HG03097 (cell line): ENCODE results near the gene DLGAP1.

ENCODE experiments used
- ATAC-seq: cut with Tn5 transposase; IDR thresholded peaks from one replicate; pipeline ENCODE4 v1.9.1; 2021; ENCODE audit not compliant: unreplicated experiment, low FRiP score

Gene DLGAP1

GRCh38 chr18:3839581-3839981 is 615.5 kb downstream of the DLGAP1 start:
- ATAC-seq: no peak

DNA sequence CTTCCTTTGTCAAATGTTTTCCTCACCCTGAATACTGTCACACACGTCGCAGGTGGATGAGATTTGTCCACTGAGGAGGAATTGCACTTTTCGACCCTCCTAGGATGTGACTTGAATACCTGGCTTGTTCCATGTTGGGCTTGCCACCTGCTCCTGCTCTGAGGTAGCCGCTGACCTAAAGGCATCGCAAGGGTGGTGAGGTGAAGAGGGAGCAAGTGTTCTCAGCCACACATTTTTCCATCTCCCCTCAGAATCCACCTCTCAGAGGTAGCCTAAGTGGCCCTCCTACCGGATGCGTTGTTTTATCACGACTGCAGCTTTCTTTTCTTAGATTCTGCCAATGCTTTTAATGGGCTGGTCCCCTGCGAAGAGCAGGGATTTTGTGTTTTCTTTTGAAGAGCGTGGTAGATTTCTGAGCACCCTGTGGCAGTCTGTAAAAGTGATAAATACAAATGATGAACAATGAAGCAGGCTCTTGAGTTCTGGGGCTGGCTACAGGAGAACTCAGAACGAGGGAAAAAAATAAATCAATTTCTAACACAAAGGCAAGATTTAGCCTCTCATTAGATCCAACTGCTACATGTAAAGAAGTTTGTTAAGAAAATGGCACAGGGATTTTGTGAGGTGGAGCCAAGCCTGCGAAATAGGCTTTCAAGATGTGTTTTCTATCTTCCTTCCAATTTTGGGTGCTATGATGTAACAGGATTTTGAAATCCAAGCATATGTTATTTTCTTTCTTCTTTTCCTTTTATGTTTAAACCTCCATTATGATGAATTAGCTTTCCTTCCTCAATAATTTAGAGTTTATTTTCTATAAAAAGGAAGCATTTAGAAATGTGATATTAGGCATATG is 618.4 kb downstream of the DLGAP1 start:
- ATAC-seq: no peak

DNA sequence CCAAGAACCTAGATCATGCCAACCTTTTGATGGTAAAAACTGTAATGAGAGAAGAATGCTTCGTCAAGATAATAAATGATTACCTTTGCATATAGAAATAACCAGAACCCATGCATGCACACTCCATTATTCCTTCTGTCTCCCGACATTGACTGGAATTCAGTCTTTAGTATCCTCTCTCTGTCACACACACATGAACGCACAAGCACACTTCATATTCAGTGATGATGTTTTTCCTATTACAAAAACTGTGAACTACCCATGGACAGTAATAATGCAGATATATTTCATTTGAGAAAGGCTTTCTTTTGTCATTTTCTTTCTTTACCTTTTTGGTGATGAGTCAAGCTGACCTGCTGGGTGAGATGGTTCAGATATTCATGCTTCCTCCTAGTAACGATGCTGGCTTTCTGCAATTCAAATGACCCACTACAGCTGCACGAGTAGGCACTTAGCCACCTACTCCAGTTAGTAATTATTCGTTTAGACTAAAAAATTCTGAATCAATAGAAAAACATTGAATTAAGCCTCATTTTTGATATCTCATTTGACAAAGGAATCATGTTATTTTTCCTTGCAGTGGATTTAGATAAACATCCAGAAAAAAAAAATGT is 623.0 kb downstream of the DLGAP1 start:
- ATAC-seq: no peak

GRCh38 chr18:3830604-3831003 is 624.5 kb downstream of the DLGAP1 start:
- ATAC-seq: no peak

GRCh38 chr18:3827236-3827845 is 627.8 kb downstream of the DLGAP1 start:
- ATAC-seq: no peak

DNA sequence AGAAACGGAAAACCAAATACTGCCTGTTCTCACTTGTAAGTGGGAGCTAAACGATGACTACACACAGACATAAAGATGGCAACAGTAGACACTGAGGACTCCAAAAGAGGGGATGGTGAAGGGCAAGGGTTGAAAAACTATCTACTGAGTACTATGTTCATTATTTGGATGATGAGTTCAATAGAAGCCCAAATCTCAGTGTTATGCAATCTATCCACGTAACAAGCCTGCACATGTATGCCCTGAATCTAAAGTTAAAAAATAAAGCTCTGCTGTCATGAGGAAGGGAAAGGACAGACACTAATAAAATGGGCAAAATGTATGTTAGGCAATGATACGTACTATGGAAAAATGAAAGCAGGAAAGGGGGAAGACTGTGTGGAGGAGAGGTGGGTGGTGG is 629.1 kb downstream of the DLGAP1 start:
- ATAC-seq: no peak

GRCh38 chr18:3824101-3824500 is 631.0 kb downstream of the DLGAP1 start:
- ATAC-seq: no peak

- ATAC-seq: no peak
Observed at GRCh38 chr18:3823073-3823472, 632.0 kb downstream of the DLGAP1 start.

DNA sequence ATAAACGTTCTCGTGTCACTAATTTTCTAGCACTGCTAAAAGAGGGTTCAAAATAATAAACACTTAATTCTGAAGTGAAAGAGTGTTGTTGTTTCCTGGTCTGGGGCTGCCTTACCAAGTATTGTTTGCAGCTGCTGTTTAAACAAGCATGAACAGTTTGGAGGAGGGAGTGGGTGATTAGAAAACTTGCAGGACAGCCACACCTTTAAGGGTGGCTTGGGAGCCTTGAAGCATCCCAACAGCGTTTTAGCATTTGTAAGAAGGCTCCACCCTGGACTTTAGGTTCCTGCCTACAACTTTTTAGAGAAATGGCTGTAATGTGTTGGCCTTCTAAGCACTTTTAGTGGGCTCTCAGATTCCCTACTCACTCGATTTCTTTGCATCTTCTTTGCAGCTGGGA is 633.6 kb downstream of the DLGAP1 start:
- no peak for ATAC-seq

GRCh38 chr18:3819961-3820360 is 635.1 kb downstream of the DLGAP1 start:
- ATAC-seq: no peak

GRCh38 chr18:3816610-3817363 is 638.3 kb downstream of the DLGAP1 start:
- no peak for ATAC-seq

GRCh38 chr18:3815991-3816390 is 639.1 kb downstream of the DLGAP1 start:
- no peak for ATAC-seq

GRCh38 chr18:3814816-3815215 is 640.3 kb downstream of the DLGAP1 start:
- no peak for ATAC-seq

DNA sequence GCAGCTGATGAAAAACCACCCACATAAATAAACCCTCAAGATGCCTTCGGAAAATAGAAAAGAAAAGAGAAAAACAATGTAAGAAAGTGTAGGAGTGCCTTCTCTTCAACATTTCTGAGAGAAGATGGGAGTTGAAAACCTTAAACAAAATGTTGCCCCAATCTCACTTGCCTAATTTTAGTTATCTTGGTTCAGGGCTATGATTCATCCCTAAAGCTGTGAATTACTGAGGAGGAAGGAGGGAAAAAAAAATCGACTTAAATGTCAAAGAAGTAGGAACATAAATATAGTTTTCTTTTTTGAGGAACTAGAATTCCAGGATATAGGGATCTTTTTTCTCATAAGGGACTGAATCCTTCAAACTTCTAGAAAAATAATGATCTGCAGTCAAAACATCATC is 644.8 kb downstream of the DLGAP1 start:
- no peak for ATAC-seq

- no peak for ATAC-seq
Observed at GRCh38 chr18:3808985-3809780, 645.9 kb downstream of the DLGAP1 start.

DNA sequence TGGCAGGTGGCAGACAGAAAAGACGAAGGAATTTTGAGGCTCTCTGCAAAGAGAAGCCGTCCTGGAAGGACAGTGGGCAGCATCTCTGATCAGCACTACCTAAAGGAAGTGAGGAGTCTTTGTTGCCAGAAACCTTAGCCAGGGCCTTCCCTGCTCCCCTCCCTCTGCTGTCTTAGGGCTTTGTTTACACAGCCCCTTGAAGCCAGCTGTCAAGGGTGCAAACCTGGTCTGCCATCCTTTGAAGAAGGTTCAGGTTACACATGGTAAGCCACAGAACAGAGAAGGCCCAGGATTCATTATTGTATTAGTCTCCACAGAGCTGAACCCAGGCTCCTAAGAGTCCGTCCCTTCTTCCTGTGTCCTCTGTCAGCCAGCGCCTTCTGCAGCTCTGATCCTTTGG is 648.5 kb downstream of the DLGAP1 start:
- no peak for ATAC-seq

DNA sequence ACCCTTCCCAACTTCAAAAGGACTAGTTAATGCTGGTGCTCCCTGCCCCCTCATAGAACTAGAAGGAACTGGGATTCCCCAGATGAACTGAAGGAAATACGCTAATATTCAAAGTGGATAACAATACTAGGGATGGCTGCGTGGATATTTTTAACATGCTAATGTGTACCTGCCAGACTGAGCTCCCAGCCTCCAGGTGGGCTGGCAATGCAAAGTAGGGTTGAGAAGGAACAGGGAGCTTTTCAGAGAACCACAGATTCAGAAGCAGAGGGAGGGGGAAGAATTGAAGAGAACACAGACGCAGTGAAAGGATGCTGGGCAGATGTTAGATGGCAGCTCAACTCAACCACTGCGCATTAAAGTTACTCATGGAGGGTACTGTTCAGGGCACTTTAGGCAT is 650.8 kb downstream of the DLGAP1 start:
- ATAC-seq: no peak

DNA sequence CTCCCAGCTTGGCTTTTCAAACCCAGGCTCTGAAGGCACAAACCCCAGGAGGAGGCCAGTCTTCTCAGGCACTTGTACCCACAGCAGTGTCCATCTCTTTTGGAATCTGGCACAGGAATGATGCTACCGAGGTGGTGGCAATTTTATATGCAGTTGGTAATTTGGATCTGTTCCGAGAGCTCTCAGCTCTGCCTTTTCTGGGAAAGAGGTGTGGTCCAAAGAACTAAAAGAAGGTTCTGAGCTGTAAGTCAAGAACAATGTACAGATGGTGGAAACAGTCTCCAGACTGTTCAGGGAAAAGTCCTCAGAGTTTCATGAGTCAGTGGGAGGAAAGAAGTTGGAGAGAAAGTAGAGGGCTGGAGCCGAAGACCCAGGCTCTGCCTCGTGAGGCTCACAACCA is 651.8 kb downstream of the DLGAP1 start:
- ATAC-seq: no peak

GRCh38 chr18:3799515-3799914 is 655.6 kb downstream of the DLGAP1 start:
- no peak for ATAC-seq

DNA sequence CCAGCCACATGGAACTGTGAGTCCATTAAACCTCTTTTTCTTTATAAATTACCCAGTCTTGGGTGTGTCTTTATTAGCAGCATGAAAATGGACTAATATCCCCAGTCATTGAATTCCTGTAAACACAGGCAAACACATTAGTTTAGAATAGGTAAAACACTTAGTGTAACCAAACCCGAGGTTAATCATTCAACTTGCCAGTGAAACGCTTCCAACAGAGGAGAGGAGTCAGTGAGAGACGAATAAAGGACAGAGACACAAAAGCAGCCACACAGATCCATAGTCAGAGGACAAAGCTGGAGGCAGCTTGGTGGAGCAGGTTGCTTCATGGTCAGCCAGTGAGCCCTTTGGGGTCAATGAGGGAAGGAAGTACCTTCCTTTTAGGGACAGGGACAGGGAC is 657.1 kb downstream of the DLGAP1 start:
- ATAC-seq: no peak
